Smooth muscle cell (in vitro differentiated cells): Measurements from ENCODE around the gene MTRF1. TPM values are rescaled to one million over a fixed set of nuclear protein-coding genes. Genes with fewer than 3 reads are reported as not detected.

Source experiments
- DNase-seq: peaks from one replicate; lab custom pipeline; 2025; ENCODE audit not compliant: unreplicated experiment; lab: John Stamatoyannopoulos, UW
- H2AFZ ChIP-seq: fragments of 200-600 bp; sonication (generic); 2 replicates; pipeline ENCODE4 v1.6.0; 2016; ENCODE audit warnings: antibody characterized with exemption, low read depth, mild to moderate bottlenecking
- H3F3A ChIP-seq: fragments of 200-600 bp; sonication (generic); 2 replicates; pipeline ENCODE4 v1.6.0; 2017; ENCODE audit warnings: antibody characterized with exemption, low read depth
- H3K27ac ChIP-seq: fragments of 200-600 bp; sonication (generic); 2 replicates; pipeline ENCODE4 v1.5.1; 2016; ENCODE audit warnings: low read depth, mild to moderate bottlenecking
- H3K27me3 ChIP-seq: fragments of 200-600 bp; sonication (generic); 2 replicates; pipeline ENCODE4 v1.6.1; 2016; ENCODE audit warnings: low read depth, mild to moderate bottlenecking
- H3K36me3 ChIP-seq: fragments of 200-600 bp; sonication (generic); 2 replicates; pipeline ENCODE4 v1.5.1; 2016; ENCODE audit warnings: low read depth
- H3K4me1 ChIP-seq: fragments of 200-600 bp; sonication (generic); 2 replicates; pipeline ENCODE4 v1.5.1; 2016; ENCODE audit warnings: low read depth
- H3K4me2 ChIP-seq: fragments of 200-600 bp; sonication (generic); 2 replicates; pipeline ENCODE4 v1.6.0; 2016; ENCODE audit warnings: mild to moderate bottlenecking
- H3K4me3 ChIP-seq: fragments of 200-600 bp; sonication (generic); 2 replicates; pipeline ENCODE4 v1.5.1; 2016; ENCODE audit warnings: mild to moderate bottlenecking
- H3K79me2 ChIP-seq: fragments of 200-600 bp; sonication (generic); 2 replicates; pipeline ENCODE4 v1.6.0; 2016; ENCODE audit warnings: low read depth, mild to moderate bottlenecking
- H3K9ac ChIP-seq: fragments of 200-600 bp; sonication (generic); 2 replicates; pipeline ENCODE4 v1.6.0; 2016; ENCODE audit warnings: low read depth
- H3K9me3 ChIP-seq: fragments of 200-600 bp; sonication (generic); replicated peaks from 2 replicates; pipeline ENCODE4 v1.5.1; 2016; ENCODE audit warnings: low read depth
- H4K20me1 ChIP-seq: fragments of 200-600 bp; sonication (generic); 2 replicates; pipeline ENCODE4 v1.6.0; 2016; ENCODE audit warnings: low read depth
- WGBS: methylation state at CpG from one replicate; pipeline ENCODE4 v1.1.7; 2016; ENCODE audit warnings: low lambda C conversion rate; 5-methylcytosine and 5-hydroxymethylcytosine counted together
- polyA plus RNA-seq: library from polyadenylated mRNA; unstranded; fragments of >200 nt; fragmentation: Nextera tagmentation; extraction: Ambion mirVana; gene quantifications from 2 replicates; pipeline ENCODE4 v1.2.1, GENCODE V29; 2016
- total RNA-seq: library from RNA; depleted of rRNA; stranded (reverse); fragments of >200 nt; gene quantifications from 2 replicates; pipeline ENCODE4 v1.2.3, GENCODE V29; 2014
- TF ChIP-seq, protein P1 (sequence below): fragments of 200-600 bp; sonication (generic); IDR thresholded peaks from 2 replicates; pipeline ENCODE4 v1.5.1; 2017; ENCODE audit warnings: borderline replicate concordance, mild to moderate bottlenecking, antibody characterized with exemption; ENCODE audit not compliant: insufficient read depth, poor library complexity, severe bottlenecking

MTRF1 gene
- total and polyA plus RNA-seq, 2 experiments from 2014 or later: 4.7 to 6.5 TPM

DNA sequence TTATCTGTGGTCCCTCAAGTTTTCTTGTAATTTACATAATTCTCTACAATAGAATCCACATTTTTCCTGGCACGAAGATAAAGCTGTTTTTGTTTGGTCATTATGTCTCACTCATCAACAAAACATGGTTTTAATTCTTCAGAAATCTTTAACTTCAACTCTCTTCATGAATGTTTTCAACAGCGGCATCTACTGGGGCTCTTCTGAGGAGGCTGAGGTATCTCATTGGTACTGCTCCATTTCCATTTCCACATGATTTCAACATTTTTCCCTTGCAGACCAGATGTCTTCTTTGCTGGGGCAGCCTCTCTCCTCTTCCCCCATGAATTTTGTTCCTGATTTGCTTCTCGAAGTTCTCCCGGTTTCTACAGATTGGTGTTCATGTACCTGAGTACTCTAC is 63.2 kb downstream of the MTRF1 start:
- Histone ChIP-seq H3F3A (no peaks in the 10 kb centered on the region), H3K4me1 (no peaks in the 10 kb centered on the region), H3K27me3 (no peaks in the 10 kb centered on the region), H3K36me3 (no peaks in the 10 kb centered on the region), H3K4me3 (no peak overlapping the region), H3K4me2 (no peak overlapping the region), H3K79me2 (no peaks in the 10 kb centered on the region), H3K27ac (no peak overlapping the region), H3K9ac (no peak overlapping the region), H4K20me1 (no peaks in the 10 kb centered on the region), H3K9me3 (no peaks in the 10 kb centered on the region), H2AFZ (no peak overlapping the region)
- DNase-seq: no peak
- 92% methylated on average over 4 of the region's 4 CpGs for WGBS
- TF ChIP-seq, protein P1, sequence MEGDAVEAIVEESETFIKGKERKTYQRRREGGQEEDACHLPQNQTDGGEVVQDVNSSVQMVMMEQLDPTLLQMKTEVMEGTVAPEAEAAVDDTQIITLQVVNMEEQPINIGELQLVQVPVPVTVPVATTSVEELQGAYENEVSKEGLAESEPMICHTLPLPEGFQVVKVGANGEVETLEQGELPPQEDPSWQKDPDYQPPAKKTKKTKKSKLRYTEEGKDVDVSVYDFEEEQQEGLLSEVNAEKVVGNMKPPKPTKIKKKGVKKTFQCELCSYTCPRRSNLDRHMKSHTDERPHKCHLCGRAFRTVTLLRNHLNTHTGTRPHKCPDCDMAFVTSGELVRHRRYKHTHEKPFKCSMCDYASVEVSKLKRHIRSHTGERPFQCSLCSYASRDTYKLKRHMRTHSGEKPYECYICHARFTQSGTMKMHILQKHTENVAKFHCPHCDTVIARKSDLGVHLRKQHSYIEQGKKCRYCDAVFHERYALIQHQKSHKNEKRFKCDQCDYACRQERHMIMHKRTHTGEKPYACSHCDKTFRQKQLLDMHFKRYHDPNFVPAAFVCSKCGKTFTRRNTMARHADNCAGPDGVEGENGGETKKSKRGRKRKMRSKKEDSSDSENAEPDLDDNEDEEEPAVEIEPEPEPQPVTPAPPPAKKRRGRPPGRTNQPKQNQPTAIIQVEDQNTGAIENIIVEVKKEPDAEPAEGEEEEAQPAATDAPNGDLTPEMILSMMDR: no peak

DNA sequence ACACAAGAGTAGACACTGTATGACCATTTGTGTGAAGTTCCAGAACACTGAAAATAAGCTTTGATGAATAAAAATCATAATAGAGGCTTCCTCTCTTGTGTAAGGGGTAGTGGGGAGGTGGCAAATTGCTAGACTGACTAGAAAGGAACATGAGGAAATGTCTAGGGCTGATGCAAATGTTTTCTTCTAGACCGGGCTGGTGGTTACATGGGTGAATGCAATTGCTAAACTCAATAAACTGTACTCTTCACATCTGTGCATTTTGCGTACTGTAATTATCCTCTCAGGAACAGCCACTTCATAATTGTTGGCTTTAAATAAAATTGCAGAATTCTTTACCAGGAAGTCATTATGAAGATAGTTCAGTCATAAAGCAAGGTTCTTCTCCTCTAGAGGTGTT is 63.9 kb downstream of the MTRF1 start:
- WGBS: 90% methylated on average over 2 of the region's 2 CpGs

DNA sequence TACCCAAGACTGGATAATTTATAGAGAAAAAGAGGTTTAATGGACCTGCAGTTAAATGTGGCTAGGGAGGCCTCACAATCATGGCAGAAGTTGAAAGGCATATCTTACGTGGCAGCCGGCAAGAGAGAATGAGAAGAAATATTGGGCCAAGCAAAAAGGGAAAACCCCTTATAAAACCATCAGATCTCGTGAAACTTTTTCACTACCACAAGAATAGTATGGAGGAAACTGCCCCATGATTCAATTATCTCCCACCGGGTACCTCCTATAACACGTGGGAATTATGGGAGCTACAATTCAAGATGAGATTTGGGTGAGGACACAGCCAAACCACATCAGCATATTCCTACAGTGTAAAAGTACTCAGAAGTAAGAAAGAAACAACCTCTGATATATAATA is 64.3 kb downstream of the MTRF1 start:
- H3K4me3 ChIP-seq: no peak overlapping the region
- no peak overlapping the region for H3K9ac ChIP-seq
- no peak overlapping the region for H2AFZ ChIP-seq
- H3K27ac ChIP-seq: no peak overlapping the region
- no peaks in the 10 kb centered on the region for H4K20me1 ChIP-seq
- no peak overlapping the region for H3K4me2 ChIP-seq
- TF ChIP-seq, protein P1: no peak
- H3F3A ChIP-seq: no peaks in the 10 kb centered on the region
- no peaks in the 10 kb centered on the region for H3K4me1 ChIP-seq
- no peaks in the 10 kb centered on the region for H3K36me3 ChIP-seq
- no peak for DNase-seq
- no peaks in the 10 kb centered on the region for H3K79me2 ChIP-seq
- WGBS: 88% methylated on average over 5 of the region's 5 CpGs
- no peaks in the 10 kb centered on the region for H3K27me3 ChIP-seq
- H3K9me3 ChIP-seq: no peaks in the 10 kb centered on the region

More for the DNA sequence above, 63.9 kb downstream of the MTRF1 start:
- Histone ChIP-seq H3K79me2 (no peaks in the 10 kb centered on the region), H3F3A (no peaks in the 10 kb centered on the region), H3K36me3 (no peaks in the 10 kb centered on the region), H4K20me1 (no peaks in the 10 kb centered on the region), H3K9ac (no peak overlapping the region), H2AFZ (no peak overlapping the region), H3K27ac (no peak overlapping the region), H3K27me3 (no peaks in the 10 kb centered on the region), H3K4me1 (no peaks in the 10 kb centered on the region), H3K4me2 (no peak overlapping the region), H3K9me3 (no peaks in the 10 kb centered on the region), H3K4me3 (no peak overlapping the region)
- TF ChIP-seq, protein P1: no peak
- no peak for DNase-seq

DNA sequence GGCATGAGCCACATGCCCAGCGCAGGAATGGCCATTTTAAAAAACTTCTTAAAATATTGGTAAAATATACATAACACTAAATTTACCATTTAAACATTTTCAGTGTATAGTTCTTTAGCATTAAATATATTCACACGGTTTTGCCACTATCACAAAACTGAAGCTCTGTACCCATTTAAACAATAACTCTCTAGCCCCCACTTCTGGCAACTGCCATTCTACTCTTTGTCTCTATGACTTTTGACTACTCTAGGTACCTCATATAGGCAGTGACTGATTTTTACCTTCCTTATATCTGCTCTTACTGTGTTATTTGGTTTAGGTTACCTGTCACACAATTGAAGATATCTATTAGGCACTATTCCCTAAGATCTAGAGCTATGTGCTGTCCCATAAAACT is 66.8 kb downstream of the MTRF1 start:
- H3K4me3 ChIP-seq: no peak overlapping the region
- H3K27ac ChIP-seq: no peak overlapping the region
- peaks cover 5% of the 10 kb centered on the region for H3K4me1 ChIP-seq
- no peaks in the 10 kb centered on the region for H3K9me3 ChIP-seq
- H4K20me1 ChIP-seq: no peaks in the 10 kb centered on the region
- no peak for DNase-seq
- WGBS: 75% methylated on average over 2 of the region's 2 CpGs
- H3K36me3 ChIP-seq: no peaks in the 10 kb centered on the region
- H3K27me3 ChIP-seq: no peaks in the 10 kb centered on the region
- no peaks in the 10 kb centered on the region for H3F3A ChIP-seq
- H3K79me2 ChIP-seq: no peaks in the 10 kb centered on the region
- no peak overlapping the region for H3K9ac ChIP-seq
- TF ChIP-seq, protein P1: no peak
- no peak overlapping the region for H3K4me2 ChIP-seq
- no peak overlapping the region for H2AFZ ChIP-seq
